Endothelial cell of umbilical vein (primary cell): ENCODE measurements around the gene HBG2. TPM values are rescaled to one million over a fixed set of nuclear protein-coding genes. Genes with fewer than 3 reads are reported as not detected.

Experiments
- BruUV-seq: library from RNA; stranded (reverse); fragments of 400-500 nt; replicated peaks from 2 replicates; lab custom pipeline; 2021; lab: Mats Ljungman, UMichigan
- CTCF ChIA-PET: fragments of 300-600, 350-600 bp; sonication (Branson Sonifier 250); formaldehyde crosslinking; loops from one replicate; lab custom pipeline; 2021; ENCODE audit warnings: antibody characterized with exemption, inconsistent platforms; lab: Charles Lee
- POLR2A ChIA-PET: fragments of 300-600, 350-600 bp; sonication (Branson Sonifier 250); formaldehyde crosslinking; loops from one replicate; lab custom pipeline; 2021; ENCODE audit warnings: antibody characterized with exemption, inconsistent platforms; lab: Charles Lee
- DNase-seq: peaks from one replicate; pipeline ENCODE4 v3.0.0-alpha.2; 2011; ENCODE audit warnings: low read depth, low spot score
- FAIRE-seq: peaks from 2 replicates; lab custom pipeline; 2011; peaks lifted over from hg19 to GRCh38; lab: Jason Lieb, UNC
- H2AFZ ChIP-seq: 2 replicates; pipeline ENCODE4 v1.6.0; 2012; ENCODE audit warnings: low read depth, low read length, control low read depth, inconsistent platforms
- H3K27ac ChIP-seq: 2 replicates; pipeline ENCODE4 v1.5.1; 2011; ENCODE audit warnings: low read depth, mild to moderate bottlenecking, control low read depth, low read length, moderate library complexity; ENCODE audit not compliant: insufficient read depth
- H3K27me3 ChIP-seq, 2 experiments: 2 replicates each; pipeline versions ENCODE4 v1.6.0 to v1.6.1; 2011; ENCODE audit warnings: low read length in 2 of 2, mixed read lengths in 1 of 2; ENCODE audit not compliant: control insufficient read depth in 2 of 2, insufficient read depth in 2 of 2
- H3K36me3 ChIP-seq, 2 experiments: 2 replicates in 1 of 2; 3 replicates in 1 of 2; pipeline ENCODE4 v1.5.1; 2011; ENCODE audit warnings: low read length in 2 of 2, mild to moderate bottlenecking in 1 of 2, moderate library complexity in 1 of 2; ENCODE audit not compliant: control insufficient read depth in 2 of 2, insufficient read depth in 2 of 2; ENCODE audit errors: extremely low read depth in 1 of 2
- H3K4me1 ChIP-seq: 3 replicates; pipeline ENCODE4 v1.5.1; 2011; ENCODE audit warnings: mild to moderate bottlenecking, low read length; ENCODE audit not compliant: control insufficient read depth, insufficient read depth; ENCODE audit errors: extremely low read depth
- H3K4me2 ChIP-seq: 2 replicates; pipeline ENCODE4 v1.6.1; 2011; ENCODE audit warnings: low read length, control low read depth, mixed read lengths; ENCODE audit not compliant: insufficient read depth
- H3K4me3 ChIP-seq, 3 experiments: fragments of 200-600 bp in 1 of 3; sonication (generic), shearing (Covaris generic) in 1 of 3; replicated peaks in 1 of 3; 2 replicates each; pipeline ENCODE4 v1.5.1; 2011 to 2016; ENCODE audit warnings: control low read depth in 3 of 3, low read length in 3 of 3, mild to moderate bottlenecking in 2 of 3, inconsistent platforms in 1 of 3, low read depth in 1 of 3, moderate library complexity in 1 of 3; ENCODE audit not compliant: insufficient read depth in 1 of 3
- H3K79me2 ChIP-seq: 2 replicates; pipeline ENCODE4 v1.6.0; 2012; ENCODE audit warnings: low read length, inconsistent platforms; ENCODE audit not compliant: control insufficient read depth, insufficient read depth
- H3K9ac ChIP-seq: replicated peaks from 2 replicates; pipeline ENCODE3; 2011; ENCODE audit warnings: low read length, control low read depth; ENCODE audit not compliant: insufficient read depth; ENCODE audit errors: extremely low read depth
- H3K9me1 ChIP-seq: replicated peaks from 3 replicates; pipeline ENCODE4 v1.6.0; 2011; ENCODE audit warnings: mild to moderate bottlenecking, low read length; ENCODE audit not compliant: control insufficient read depth, insufficient read depth; ENCODE audit errors: extremely low read depth
- H3K9me3 ChIP-seq: replicated peaks from 2 replicates; pipeline ENCODE4 v1.5.1; 2012; ENCODE audit warnings: low read length, inconsistent platforms; ENCODE audit not compliant: control insufficient read depth, insufficient read depth
- H4K20me1 ChIP-seq: replicated peaks from 2 replicates; pipeline ENCODE3; 2011; ENCODE audit warnings: mild to moderate bottlenecking, low read length; ENCODE audit not compliant: control insufficient read depth, insufficient read depth; ENCODE audit errors: extremely low read depth
- CTCF ChIP-seq, 2 donors: IDR thresholded peaks; 1 replicate in 1 of 2; 2 replicates in 1 of 2; pipeline ENCODE4 v1.5.1; 2011; ENCODE audit warnings: low read length in 2 of 2, mild to moderate bottlenecking in 2 of 2, moderate library complexity in 2 of 2, control low read depth in 1 of 2, inconsistent platforms in 1 of 2, low read depth in 1 of 2; ENCODE audit not compliant: insufficient read depth in 1 of 2; ENCODE audit errors: extremely low read depth in 1 of 2
- EZH2 ChIP-seq: IDR thresholded peaks from 2 replicates; pipeline ENCODE4 v1.6.1; 2012; ENCODE audit warnings: borderline replicate concordance, low read depth, mild to moderate bottlenecking, moderate library complexity, low read length, inconsistent platforms; ENCODE audit not compliant: severe bottlenecking
- FOS ChIP-seq: IDR thresholded peaks from 2 replicates; pipeline ENCODE4 v1.6.1; 2011; ENCODE audit warnings: mild to moderate bottlenecking, low read length, moderate library complexity, borderline replicate concordance; ENCODE audit not compliant: insufficient read depth
- GATA2 ChIP-seq: IDR thresholded peaks from 2 replicates; pipeline ENCODE4 v1.7.0; 2011; ENCODE audit warnings: low read depth, mild to moderate bottlenecking, moderate library complexity, mixed read lengths, low read length; ENCODE audit not compliant: insufficient read length, insufficient read depth
- JUN ChIP-seq: IDR thresholded peaks from 2 replicates; pipeline ENCODE4 v1.6.1; 2011; ENCODE audit warnings: borderline replicate concordance, low read depth; ENCODE audit not compliant: insufficient read length, insufficient read depth
- MAX ChIP-seq: IDR thresholded peaks from 2 replicates; pipeline ENCODE4 v1.6.1; 2011; ENCODE audit not compliant: insufficient read depth, insufficient read length
- MYC ChIP-seq: IDR thresholded peaks from one replicate; pipeline ENCODE4 v1.6.1; 2011; ENCODE audit warnings: mild to moderate bottlenecking, low read depth, low read length
- POLR2A ChIP-seq: IDR thresholded peaks from 2 replicates; pipeline ENCODE4 v1.6.1; 2012; ENCODE audit warnings: low read depth, mild to moderate bottlenecking, control low read depth, low read length
- POLR2AphosphoS5 ChIP-seq: IDR thresholded peaks from 2 replicates; pipeline ENCODE4 v1.6.1; 2012; ENCODE audit warnings: low read depth, mild to moderate bottlenecking, control low read depth, low read length, moderate library complexity; ENCODE audit not compliant: insufficient read depth
- dilution Hi-C: fragments of 300-500 bp; cut with MboI; formaldehyde crosslinking; loops from one replicate; pipeline ENCODE4 v1.15.0; 2019; ENCODE audit warnings: low sequenced_read_pairs; ENCODE audit not compliant: extremely low pct_ligation_motif_present
- intact Hi-C: fragments of 100-400 bp; cut with micrococcal nuclease; formaldehyde crosslinking; loops from one replicate; pipeline ENCODE4 v1.10.0; 2022
- polyA plus RNA-seq, 4 experiments: library from polyadenylated mRNA; depleted of rRNA in 3 of 4; stranded (reverse) in 3 of 4; unstranded in 1 of 4; fragments of >200 nt; gene quantifications; 2 replicates each; pipeline versions ENCODE4 v1.2.1 to v1.2.3, GENCODE V29; 2011 to 2012; ENCODE audit warnings: missing spikeins in 1 of 4
- total RNA-seq: library from RNA; stranded (reverse); gene quantifications from 2 replicates; pipeline ENCODE4 v1.2.3, GENCODE V29; 2021

Gene HBG2
- total and polyA plus RNA-seq, 2 donors (not counting 3 experiments of a cell fraction or from before 2014, with no cell fraction given): 1.2 TPM; not detected in 1

- Histone ChIP-seq H3K9me3 (no peaks in the 10 kb centered on the region), H3K27me3 (no peaks in the 10 kb centered on the region), H3K4me1 (no peaks in the 10 kb centered on the region), H4K20me1 (no peaks in the 10 kb centered on the region), H3K79me2 (no peaks in the 10 kb centered on the region), H3K36me3 (no peaks in the 10 kb centered on the region), H3K9me1 (no peaks in the 10 kb centered on the region), H3K4me2 (peak overlapping the region; percentile 64), H2AFZ (peak overlapping the region; percentile 69), H3K4me3 (no peak overlapping the region), H3K27ac (no peak overlapping the region), H3K9ac (peak overlapping the region; percentile 51)
- BruUV-seq: no TSS peak
- dilution Hi-C loops: no loop called here
- TF ChIP-seq EZH2: no peak
- peak; percentile 35 for TF ChIP-seq GATA2
- peak; percentile 36 for TF ChIP-seq FOS
- intact Hi-C loops: no loop called here
- DNase-seq (peak; percentile 67), FAIRE-seq (peak; percentile 63)
- ChIA-PET POLR2A (no interaction called here), CTCF (interaction anchor here (0.9 to 2.3 kb wide), 6 partner anchors 10 to 591 kb away, joined by 3 to 18 read pairs (median 4); no protein-coding TSS in a partner anchor)
Measured at GRCh38 chr11:5300251-5300650, 45.7 kb upstream of the HBG2 start.

- no TSS peak for BruUV-seq
- H3K9ac ChIP-seq: no peak overlapping the region
- H4K20me1 ChIP-seq: no peaks in the 10 kb centered on the region
- intact Hi-C loops: loop anchor here (2.0 kb wide), 1 partner anchor 32 kb away; no protein-coding TSS in a partner anchor
- H3K79me2 ChIP-seq: no peaks in the 10 kb centered on the region
- H3K27ac ChIP-seq: no peak overlapping the region
- no peaks in the 10 kb centered on the region for H3K4me1 ChIP-seq
- no peaks in the 10 kb centered on the region for H3K9me1 ChIP-seq
- H3K27me3 ChIP-seq: no peaks in the 10 kb centered on the region
- TF ChIP-seq POLR2AphosphoS5 (no peak), MYC (no peak), CTCF (IDR thresholded peaks at IDR 0.05; ENCODE audit: extremely low read depth in 1 of 2, insufficient read depth in 1 of 2, low read depth in 1 of 2, low read length in 2 of 2) (no peak), POLR2A (no peak), EZH2 (no peak), FOS (no peak), GATA2 (no peak), JUN (no peak), MAX (no peak)
- ChIA-PET CTCF (no interaction called here), POLR2A (no interaction called here)
- no peaks in the 10 kb centered on the region for H3K36me3 ChIP-seq
- dilution Hi-C loops: no loop called here
- FAIRE-seq (no peak), DNase-seq (no peak)
- no peaks in the 10 kb centered on the region for H3K9me3 ChIP-seq
- H3K4me2 ChIP-seq: no peak overlapping the region
- no peak overlapping the region for H2AFZ ChIP-seq
- H3K4me3 ChIP-seq: no peak overlapping the region
Measured at GRCh38 chr11:5298451-5298850, 43.9 kb upstream of the HBG2 start.
